ENCODE data around the gene TMEM203.

The TMEM203 gene

DNA sequence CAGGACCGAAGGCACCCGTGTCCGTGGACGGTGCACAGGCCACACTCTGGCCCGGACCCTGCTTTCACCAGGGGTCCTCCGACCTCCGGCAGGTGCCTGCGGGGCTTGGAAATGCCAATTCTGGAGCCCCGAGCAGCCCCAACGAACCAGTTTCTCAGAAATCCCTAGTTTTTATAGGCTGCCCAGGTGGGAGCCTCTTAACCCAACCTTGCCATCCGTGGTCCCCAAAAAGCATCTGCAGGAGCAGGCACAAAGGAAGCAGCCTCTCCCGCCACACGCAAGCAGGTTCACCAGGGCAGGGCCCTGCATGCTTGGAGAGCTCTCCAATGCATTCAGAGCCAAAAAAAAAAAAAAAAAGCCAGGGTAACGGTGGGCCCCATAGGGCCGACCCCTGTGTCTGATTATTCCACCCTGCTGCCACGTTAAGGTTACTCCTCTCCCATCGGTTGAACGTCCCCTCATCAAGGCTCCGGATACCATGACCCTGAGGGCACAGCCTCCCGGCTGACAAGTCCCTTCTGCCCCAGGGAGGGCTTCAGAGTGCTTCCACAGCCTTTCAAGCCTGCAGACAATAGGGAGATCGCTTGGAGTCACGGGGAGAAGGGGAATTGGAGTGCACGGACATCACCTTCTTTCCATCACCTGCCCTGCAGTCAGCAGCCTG lies 4.1 kb downstream of the TMEM203 start:
- DNase-seq (ENCODE audit: extremely low read depth, low read depth), result no peak
- TF ChIP-seq, protein P1, sequence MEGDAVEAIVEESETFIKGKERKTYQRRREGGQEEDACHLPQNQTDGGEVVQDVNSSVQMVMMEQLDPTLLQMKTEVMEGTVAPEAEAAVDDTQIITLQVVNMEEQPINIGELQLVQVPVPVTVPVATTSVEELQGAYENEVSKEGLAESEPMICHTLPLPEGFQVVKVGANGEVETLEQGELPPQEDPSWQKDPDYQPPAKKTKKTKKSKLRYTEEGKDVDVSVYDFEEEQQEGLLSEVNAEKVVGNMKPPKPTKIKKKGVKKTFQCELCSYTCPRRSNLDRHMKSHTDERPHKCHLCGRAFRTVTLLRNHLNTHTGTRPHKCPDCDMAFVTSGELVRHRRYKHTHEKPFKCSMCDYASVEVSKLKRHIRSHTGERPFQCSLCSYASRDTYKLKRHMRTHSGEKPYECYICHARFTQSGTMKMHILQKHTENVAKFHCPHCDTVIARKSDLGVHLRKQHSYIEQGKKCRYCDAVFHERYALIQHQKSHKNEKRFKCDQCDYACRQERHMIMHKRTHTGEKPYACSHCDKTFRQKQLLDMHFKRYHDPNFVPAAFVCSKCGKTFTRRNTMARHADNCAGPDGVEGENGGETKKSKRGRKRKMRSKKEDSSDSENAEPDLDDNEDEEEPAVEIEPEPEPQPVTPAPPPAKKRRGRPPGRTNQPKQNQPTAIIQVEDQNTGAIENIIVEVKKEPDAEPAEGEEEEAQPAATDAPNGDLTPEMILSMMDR (IDR thresholded peaks at IDR 0.05; ENCODE audit: low read depth, low read length, missing control alignments), result no peak
- H3K4me3 ChIP-seq (replicated peaks; ENCODE audit: low read depth, low read length), result peak overlapping the region; percentile 53

DNA sequence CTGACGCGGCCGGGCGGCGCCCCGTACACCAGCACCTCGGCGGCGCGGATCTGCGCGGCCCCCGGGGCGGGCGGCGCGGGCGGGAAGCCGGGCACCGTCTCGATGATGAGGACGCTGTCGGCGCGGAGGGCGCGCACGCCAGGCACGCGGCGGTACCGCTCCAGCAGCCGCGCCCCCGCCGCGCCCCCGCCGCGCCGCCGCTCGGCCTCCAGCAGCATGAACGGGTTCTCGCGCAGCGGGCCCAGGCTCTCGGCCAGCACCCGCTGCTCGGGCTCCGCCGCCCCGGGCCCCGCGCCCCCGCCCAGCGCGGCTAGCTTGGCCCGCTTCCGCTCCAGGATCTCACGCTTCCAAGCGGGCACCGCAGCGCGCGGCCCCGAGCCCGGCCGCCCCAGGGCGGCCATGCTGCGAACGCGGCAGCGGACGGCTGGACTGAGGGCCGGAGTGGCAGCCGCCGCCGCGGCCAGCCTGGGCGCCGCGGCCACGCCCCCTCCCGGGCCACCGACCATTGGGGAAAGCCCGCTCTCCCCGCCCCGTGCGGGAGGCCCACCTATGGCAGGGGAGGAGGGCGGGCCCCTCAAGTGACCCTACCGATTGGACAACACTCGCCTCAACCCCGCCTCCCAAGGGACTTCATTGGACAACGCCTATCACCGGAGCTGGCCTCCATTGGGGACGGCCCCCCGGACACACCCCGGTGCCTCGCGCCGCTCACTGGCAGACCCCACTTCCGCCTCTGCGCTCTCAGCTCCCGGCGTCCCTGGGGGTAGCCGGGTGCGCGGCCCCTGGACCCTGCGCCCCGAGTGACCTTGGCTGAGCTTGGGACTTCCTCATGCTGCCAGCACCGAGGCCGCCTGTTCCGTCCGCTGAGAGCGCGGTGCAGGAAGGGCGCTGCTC lies 4.9 kb downstream of the TMEM203 start, which contains the start of gene TPRN:
Gene TPRN, minus strand, starts transcription at position 431 of the 894 bp plus-strand sequence. Its CDS starts 30 bp downstream, at position 401.
- DNase-seq (ENCODE audit: extremely low read depth, low read depth), result peak; percentile 92
- H3K4me3 ChIP-seq (replicated peaks; ENCODE audit: low read depth, low read length), result peak within 1 kb of the TSS; percentile 53
- TF ChIP-seq, protein P1 (IDR thresholded peaks at IDR 0.05; ENCODE audit: low read depth, low read length, missing control alignments), result no peak

DNA sequence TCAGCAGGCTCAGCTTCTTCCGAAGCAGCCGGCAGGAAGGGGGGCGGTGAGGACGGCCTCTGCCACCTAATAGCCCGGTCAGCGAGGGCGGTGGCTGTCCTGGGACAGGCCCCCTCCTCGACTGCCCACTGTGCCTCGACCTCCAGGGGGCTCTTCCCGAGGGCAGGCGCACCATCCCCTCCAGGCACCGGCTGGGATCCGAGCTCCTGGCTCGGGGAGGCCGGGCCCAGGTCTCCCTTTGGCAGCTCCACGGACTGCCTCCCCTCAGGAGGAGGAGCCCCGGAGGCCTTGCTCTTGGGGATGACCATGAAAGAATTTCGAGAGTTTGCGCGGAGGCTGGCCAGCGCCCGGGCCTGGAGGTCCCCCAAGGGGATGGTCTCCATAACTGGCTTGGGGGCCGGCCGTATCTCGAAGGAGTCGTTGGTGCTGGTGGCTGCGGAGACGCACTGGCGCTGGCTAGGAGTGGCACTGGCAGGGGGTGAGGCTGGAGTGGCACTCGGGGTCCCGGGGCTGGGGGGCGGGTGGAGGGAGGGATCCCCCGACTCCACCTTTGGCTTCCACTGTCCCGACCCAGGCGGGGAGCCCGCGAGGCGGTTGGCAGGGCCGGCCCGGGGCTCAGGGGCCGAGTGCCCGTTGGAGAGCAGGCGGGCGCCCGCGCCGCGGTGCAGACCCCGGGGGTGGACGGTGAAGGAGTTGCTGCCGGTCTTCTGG lies 5.9 kb downstream of the TMEM203 start:
- peak overlapping the region; percentile 46 for H3K4me3 ChIP-seq (replicated peaks; ENCODE audit: low read depth, low read length)
- no peak for DNase-seq (ENCODE audit: extremely low read depth, low read depth)
- TF ChIP-seq, protein P1 (IDR thresholded peaks at IDR 0.05; ENCODE audit: low read depth, low read length, missing control alignments), result no peak

GRCh38 chr9:137198902-137199283 lies 6.6 kb downstream of the TMEM203 start:
- no peak for DNase-seq (ENCODE audit: extremely low read depth, low read depth)
- peak overlapping the region; percentile 46 for H3K4me3 ChIP-seq (replicated peaks; ENCODE audit: low read depth, low read length)
- TF ChIP-seq, protein P1 (IDR thresholded peaks at IDR 0.05; ENCODE audit: low read depth, low read length, missing control alignments), result no peak

DNA sequence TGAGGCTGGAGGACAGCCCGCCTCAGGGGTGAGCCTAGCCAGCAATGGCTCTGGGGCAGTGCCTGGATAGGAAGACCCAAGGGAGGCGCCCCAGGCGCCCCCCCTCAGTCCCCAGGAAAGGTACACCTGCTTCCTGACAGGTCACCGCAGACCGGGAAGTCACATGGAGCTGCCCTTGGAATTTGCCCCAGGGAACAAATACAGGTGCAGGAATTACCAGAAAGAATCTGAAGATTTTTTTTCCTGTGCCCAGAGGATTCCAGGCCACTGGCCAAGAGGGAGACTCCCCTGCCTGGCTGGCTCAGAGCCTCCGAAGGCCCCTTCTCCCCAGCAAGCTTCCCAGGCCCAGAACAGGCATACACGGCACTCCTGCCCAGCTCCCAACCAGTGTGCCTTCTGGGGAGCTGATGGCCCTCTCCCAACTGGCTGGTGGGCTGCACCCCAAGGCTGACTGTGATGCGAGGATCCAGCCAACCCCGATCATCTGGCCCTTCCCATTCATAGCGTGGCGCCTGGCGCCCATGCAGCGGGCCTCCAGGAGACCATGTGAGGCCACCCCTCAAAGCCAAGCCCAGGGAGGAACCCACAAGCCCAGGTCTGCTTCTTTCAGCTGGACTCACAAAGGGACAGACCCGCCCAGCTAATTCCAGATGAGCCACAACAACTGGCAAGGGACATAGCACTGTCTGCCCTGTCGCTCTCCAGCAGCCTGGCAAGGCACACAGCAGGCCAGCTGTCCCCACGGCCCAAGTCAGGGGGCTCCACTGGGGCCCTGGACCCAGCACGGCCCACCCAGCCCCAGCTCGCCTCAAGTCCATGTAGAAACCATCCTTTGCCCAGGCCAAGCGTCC lies 7.2 kb downstream of the TMEM203 start:
- peak overlapping the region; percentile 46; the same call in 1 of the 2 replicates for H3K4me3 ChIP-seq (replicated peaks; ENCODE audit: low read depth, low read length)
- no peak for DNase-seq (ENCODE audit: extremely low read depth, low read depth)
- TF ChIP-seq, protein P1 (IDR thresholded peaks at IDR 0.05; ENCODE audit: low read depth, low read length, missing control alignments), result no peak
